ENCODE data around the gene NME9. TPM values are rescaled to one million over a fixed set of nuclear protein-coding genes. Genes with fewer than 3 reads are reported as not detected.

The NME9 gene
- total and polyA plus RNA-seq, 10 of the 15 experiments (the other 5 are each of a cell fraction or from before 2014, with no cell fraction given): 0.09 to 0.68 (median 0.22) TPM; not detected in 6

GRCh38 chr3:138367911-138368310, 38.3 kb upstream of the NME9 start:
- ATAC-seq (no peak), DNase-seq (ENCODE audit: low read depth, low spot score) (no peak), FAIRE-seq (no peak)
- Histone ChIP-seq H4K20me1 (ENCODE audit: control insufficient read depth, insufficient read depth) (peaks cover 4% of the 10 kb centered on the region), H3K79me2 (ENCODE audit: control insufficient read depth, insufficient read depth, low read length) (no peaks in the 10 kb centered on the region), H3K27me3 (replicated peaks in 1 of 2; ENCODE audit: control insufficient read depth in 2 of 2, insufficient read depth in 2 of 2, low read length in 1 of 2) (peaks cover 6 to 9% of the 10 kb centered on the region in 2 experiments), H3K9ac (ENCODE audit: control insufficient read depth, insufficient read depth, low read length) (no peak overlapping the region), H3K4me1 (ENCODE audit: control insufficient read depth, insufficient read depth, low read length) (peaks cover 17% of the 10 kb centered on the region), H3K36me3 (ENCODE audit: control insufficient read depth in 2 of 2, insufficient read depth in 2 of 2, low read length in 1 of 2) (no peaks in the 10 kb centered on the region), H2AFZ (ENCODE audit: control insufficient read depth, low read depth, low read length) (no peak overlapping the region), H3K27ac (ENCODE audit: control insufficient read depth, insufficient read depth) (no peak overlapping the region), H3K4me3 (no peak overlapping the region), H3K4me2 (ENCODE audit: control insufficient read depth, insufficient read depth) (no peak overlapping the region), H3K9me3 (replicated peaks; ENCODE audit: control insufficient read depth, insufficient read depth, low read length) (peaks cover 4% of the 10 kb centered on the region)
- ChIA-PET POLR2A (no interaction called here), RAD21 (ENCODE audit: unreplicated experiment) (no interaction called here), SMC1A (ENCODE audit: uncharacterized antibody, unreplicated experiment) (no interaction called here), CTCF (no interaction called here)
- 9% methylated on average over 5 of the region's 5 CpGs for WGBS (ENCODE audit: insufficient coverage, insufficient replicate concordance, low lambda C conversion rate, missing lambda C conversion rate)
- BruUV-seq (replicated peaks): no TSS peak
- in situ Hi-C loops (cut with MboI) (no loop called here), intact Hi-C loops (cut with micrococcal nuclease; ENCODE audit: unreplicated experiment) (no loop called here)
- peak; percentile 52; the same call in 1 of the 2 replicates for TF ChIP-seq BMI1 (IDR thresholded peaks at IDR 0.05; ENCODE audit: borderline replicate concordance)
- TF ChIP-seq FOS (IDR thresholded peaks at IDR 0.05; ENCODE audit: borderline replicate concordance, extremely low read depth, insufficient read length): no peak
- TF ChIP-seq RAD51 (IDR thresholded peaks at IDR 0.05): no peak

- Histone ChIP-seq H3K36me3 (ENCODE audit: control insufficient read depth in 2 of 2, insufficient read depth in 2 of 2, low read length in 1 of 2) (no peaks in the 10 kb centered on the region), H3K79me2 (ENCODE audit: control insufficient read depth, insufficient read depth, low read length) (no peaks in the 10 kb centered on the region), H3K4me1 (ENCODE audit: control insufficient read depth, insufficient read depth, low read length) (peaks cover 17% of the 10 kb centered on the region), H4K20me1 (ENCODE audit: control insufficient read depth, insufficient read depth) (peaks cover 4% of the 10 kb centered on the region), H3K4me3 (no peak overlapping the region), H3K4me2 (ENCODE audit: control insufficient read depth, insufficient read depth) (no peak overlapping the region), H3K27me3 (replicated peaks in 1 of 2; ENCODE audit: control insufficient read depth in 2 of 2, insufficient read depth in 2 of 2, low read length in 1 of 2) (peaks cover 6 to 9% of the 10 kb centered on the region in 2 experiments), H3K27ac (ENCODE audit: control insufficient read depth, insufficient read depth) (no peak overlapping the region), H3K9me3 (replicated peaks; ENCODE audit: control insufficient read depth, insufficient read depth, low read length) (peaks cover 4% of the 10 kb centered on the region), H3K9ac (ENCODE audit: control insufficient read depth, insufficient read depth, low read length) (no peak overlapping the region), H2AFZ (ENCODE audit: control insufficient read depth, low read depth, low read length) (no peak overlapping the region)
- ATAC-seq: no peak
- WGBS (ENCODE audit: insufficient coverage, insufficient replicate concordance, low lambda C conversion rate, missing lambda C conversion rate): 39% methylated on average over 7 of the region's 7 CpGs
- ChIA-PET POLR2A (no interaction called here), SMC1A (ENCODE audit: uncharacterized antibody, unreplicated experiment) (no interaction called here), RAD21 (ENCODE audit: unreplicated experiment) (no interaction called here), CTCF (no interaction called here)
- in situ Hi-C loops (cut with MboI) (no loop called here), intact Hi-C loops (cut with micrococcal nuclease; ENCODE audit: unreplicated experiment) (no loop called here)
- no peak for DNase-seq (ENCODE audit: low read depth, low spot score)
- BruUV-seq (replicated peaks): no TSS peak
- no peak for FAIRE-seq
- no peak for TF ChIP-seq ZNF207 (IDR thresholded peaks at IDR 0.05; ENCODE audit: borderline replicate concordance)
- no peak for TF ChIP-seq KAT2A (conservative IDR thresholded peaks at IDR 0.05; ENCODE audit: control insufficient read depth, low read depth, low read length)
- no peak for TF ChIP-seq RBBP5 (conservative IDR thresholded peaks at IDR 0.05)
- no peak for TF ChIP-seq MEF2B (IDR thresholded peaks at IDR 0.05; ENCODE audit: partially characterized antibody, poor library complexity, severe bottlenecking)
- TF ChIP-seq CUX1 (IDR thresholded peaks at IDR 0.05; ENCODE audit: insufficient replicate concordance, low read depth, low read length): no peak
- TF ChIP-seq RCOR1 (conservative IDR thresholded peaks at IDR 0.05; ENCODE audit: low read depth, low read length): no peak
- TF ChIP-seq HSF1 (IDR thresholded peaks at IDR 0.05; ENCODE audit: low read depth, low read length): no peak
- TF ChIP-seq FOXK2 (IDR thresholded peaks at IDR 0.05): no peak
These were observed 37.7 kb upstream of the NME9 start for GRCh38 chr3:138367326-138367850.

Measured in GM12878 (cell line).